SK-N-SH (cell line): ENCODE results near the gene NEK5. TPM values are rescaled to one million over a fixed set of nuclear protein-coding genes. Genes with fewer than 3 reads are reported as not detected.

Source experiments
- CTCF ChIA-PET: fragments of 300-600, 350-600 bp; formaldehyde crosslinking; extraction: SDS; loops from one replicate; lab custom pipeline; 2021; lab: Yijun Ruan, JAX
- POLR2A ChIA-PET: fragments of 350-600 bp; sonication (Branson Sonifier 250); formaldehyde crosslinking; extraction: SDS; loops from one replicate; lab custom pipeline; 2020; ENCODE audit warnings: antibody characterized with exemption, inconsistent platforms; lab: Yijun Ruan, JAX
- DNase-seq: peaks from one replicate; pipeline ENCODE4 v3.0.0; 2012
- H2AFZ ChIP-seq: fragments of 200-600 bp; sonication (generic); 2 replicates; pipeline ENCODE4 v1.8.1; 2016; ENCODE audit warnings: antibody characterized with exemption, mild to moderate bottlenecking, low read depth
- H3F3A ChIP-seq: fragments of 200-600 bp; sonication (generic); replicated peaks from 2 replicates; pipeline ENCODE3; 2016; ENCODE audit warnings: antibody characterized with exemption, mild to moderate bottlenecking; ENCODE audit not compliant: insufficient read depth
- H3K27ac ChIP-seq, 2 experiments: fragments of 200-500 bp in 1 of 2; fragments of 200-600 bp in 1 of 2; sonication (Bioruptor generic) in 1 of 2; sonication (generic), shearing (Covaris generic) in 1 of 2; 2 replicates each; pipeline versions ENCODE4 v1.5.1 to v1.6.1; 2014 to 2016; ENCODE audit warnings: low read depth in 2 of 2, inconsistent platforms in 1 of 2, low read length in 1 of 2, mild to moderate bottlenecking in 1 of 2, mixed read lengths in 1 of 2
- H3K27me3 ChIP-seq: fragments of 200-600 bp; sonication (generic), shearing (Covaris generic); 2 replicates; pipeline ENCODE4 v1.6.1; 2016; ENCODE audit warnings: mixed run types; ENCODE audit not compliant: insufficient read depth
- H3K36me3 ChIP-seq, 2 experiments: fragments of 200-500 bp in 1 of 2; fragments of 200-600 bp in 1 of 2; sonication (Bioruptor generic) in 1 of 2; sonication (generic) in 1 of 2; replicated peaks in 1 of 2; 2 replicates each; pipeline versions ENCODE3 to v1.5.1; 2014 to 2016; ENCODE audit warnings: low read length in 1 of 2, mild to moderate bottlenecking in 1 of 2; ENCODE audit not compliant: insufficient read depth in 2 of 2, control insufficient read depth in 1 of 2
- H3K4me1 ChIP-seq, 2 experiments: fragments of 200-500 bp in 1 of 2; fragments of 200-600 bp in 1 of 2; sonication (Bioruptor generic) in 1 of 2; sonication (generic), shearing (Covaris generic) in 1 of 2; 2 replicates each; pipeline versions ENCODE4 v1.5.1 to v1.6.1; 2014 to 2016; ENCODE audit warnings: low read depth in 1 of 2, low read length in 1 of 2, mixed run types in 1 of 2; ENCODE audit not compliant: insufficient read depth in 2 of 2, control insufficient read depth in 1 of 2
- H3K4me2 ChIP-seq: fragments of 200-600 bp; sonication (generic), shearing (Covaris generic); 2 replicates; pipeline ENCODE4 v1.6.1; 2017; ENCODE audit warnings: mixed run types
- H3K4me3 ChIP-seq, 2 experiments: fragments of 200-500 bp in 1 of 2; fragments of 200-600 bp in 1 of 2; sonication (Bioruptor generic) in 1 of 2; sonication (generic), shearing (Covaris generic) in 1 of 2; 2 replicates each; pipeline versions ENCODE4 v1.5.1 to v1.8.1; 2014 to 2016; ENCODE audit warnings: low read depth in 2 of 2, inconsistent platforms in 1 of 2, low read length in 1 of 2, mild to moderate bottlenecking in 1 of 2, mixed read lengths in 1 of 2, moderate library complexity in 1 of 2
- H3K79me2 ChIP-seq: fragments of 200-600 bp; sonication (generic); 2 replicates; pipeline ENCODE4 v1.8.1; 2017; ENCODE audit warnings: mild to moderate bottlenecking; ENCODE audit not compliant: insufficient read depth
- H3K9ac ChIP-seq: fragments of 200-600 bp; sonication (generic); 2 replicates; pipeline ENCODE4 v1.6.1; 2017; ENCODE audit warnings: mixed run types
- H3K9me2 ChIP-seq: fragments of 200-600 bp; sonication (generic); 2 replicates; pipeline ENCODE4 v1.6.1; 2017; ENCODE audit warnings: mixed run types
- H3K9me3 ChIP-seq: fragments of 200-600 bp; sonication (generic); 2 replicates; pipeline ENCODE4 v1.6.1; 2017; ENCODE audit warnings: mixed run types, mild to moderate bottlenecking, moderate library complexity
- H4K20me1 ChIP-seq: fragments of 200-600 bp; sonication (generic); 2 replicates; pipeline ENCODE4 v1.6.1; 2017; ENCODE audit warnings: mild to moderate bottlenecking, mixed run types; ENCODE audit not compliant: insufficient read depth
- CHD2 ChIP-seq: fragments of 150-350 bp; IDR thresholded peaks from 2 replicates; pipeline ENCODE4 v1.6.1; 2018; ENCODE audit warnings: low read length; ENCODE audit not compliant: partially characterized antibody
- ELF1 ChIP-seq: IDR thresholded peaks from 2 replicates; pipeline ENCODE4 v1.4.0; 2012
- EP300 ChIP-seq, 2 experiments: IDR thresholded peaks; 2 replicates each; pipeline versions ENCODE4 v1.4.0 to v1.6.1; 2012; ENCODE audit warnings: borderline replicate concordance in 1 of 2, low read depth in 1 of 2, low read length in 1 of 2
- EZH2phosphoT487 ChIP-seq: fragments of 200-600 bp; sonication (generic); IDR thresholded peaks from 2 replicates; pipeline ENCODE4 v1.6.1; 2017; ENCODE audit warnings: low read depth, mixed run types, mild to moderate bottlenecking, antibody characterized with exemption, moderate library complexity, borderline replicate concordance
- FOSL2 ChIP-seq: IDR thresholded peaks from 2 replicates; pipeline ENCODE4 v1.4.0; 2012; ENCODE audit warnings: low read depth, mild to moderate bottlenecking, moderate library complexity, borderline replicate concordance
- FOXM1 ChIP-seq: IDR thresholded peaks from 2 replicates; pipeline ENCODE4 v1.4.0; 2012; ENCODE audit warnings: low read depth, mild to moderate bottlenecking
- GABPA ChIP-seq: IDR thresholded peaks from 2 replicates; pipeline ENCODE4 v1.4.0; 2012; ENCODE audit warnings: low read depth, mild to moderate bottlenecking
- GATA2 ChIP-seq: sonication (generic); formaldehyde crosslinking; IDR thresholded peaks from 2 replicates; pipeline ENCODE4 v1.5.0; 2020; ENCODE audit warnings: mild to moderate bottlenecking, missing genetic modification reagents
- JUND ChIP-seq: IDR thresholded peaks from 2 replicates; pipeline ENCODE4 v1.4.0; 2012
- MEF2A ChIP-seq: IDR thresholded peaks from 2 replicates; pipeline ENCODE4 v1.4.0; 2012; ENCODE audit warnings: low read depth, borderline replicate concordance
- MXI1 ChIP-seq: IDR thresholded peaks from 2 replicates; pipeline ENCODE4 v1.6.1; 2012; ENCODE audit warnings: mild to moderate bottlenecking, low read depth, low read length, improper control_type of control experiment
- NRF1 ChIP-seq: IDR thresholded peaks from 2 replicates; pipeline ENCODE4 v1.6.1; 2012; ENCODE audit warnings: low read depth, mild to moderate bottlenecking, low read length
- POLR2AphosphoS5 ChIP-seq: IDR thresholded peaks from 2 replicates; pipeline ENCODE4 v1.6.1; 2012; ENCODE audit warnings: low read depth, low read length
- RAD21 ChIP-seq: IDR thresholded peaks from 2 replicates; pipeline ENCODE4 v1.6.1; 2012; ENCODE audit warnings: mild to moderate bottlenecking, low read length
- RXRA ChIP-seq: IDR thresholded peaks from 2 replicates; pipeline ENCODE4 v1.4.0; 2012; ENCODE audit warnings: low read depth, mild to moderate bottlenecking, borderline replicate concordance
- SIN3A ChIP-seq: IDR thresholded peaks from 2 replicates; pipeline ENCODE4 v1.6.1; 2012; ENCODE audit warnings: low read depth, mild to moderate bottlenecking, low read length, moderate library complexity, borderline replicate concordance
- SMC3 ChIP-seq: IDR thresholded peaks from 2 replicates; pipeline ENCODE4 v1.6.1; 2012; ENCODE audit warnings: low read depth, low read length, improper control_type of control experiment
- TCF12 ChIP-seq: IDR thresholded peaks from 2 replicates; pipeline ENCODE4 v1.4.0; 2012
- TEAD4 ChIP-seq: IDR thresholded peaks from 2 replicates; pipeline ENCODE4 v1.4.0; 2012; ENCODE audit warnings: mild to moderate bottlenecking, borderline replicate concordance; ENCODE audit not compliant: insufficient read depth
- YY1 ChIP-seq: IDR thresholded peaks from 2 replicates; pipeline ENCODE4 v1.4.0; 2012; ENCODE audit warnings: low read depth, mild to moderate bottlenecking
- WGBS: methylation state at CpG from one replicate; pipeline ENCODE4 v1.1.6; 2017; ENCODE audit warnings: low lambda C conversion rate; 5-methylcytosine and 5-hydroxymethylcytosine counted together
- polyA plus RNA-seq, 3 experiments: library from polyadenylated mRNA; depleted of rRNA; stranded (reverse); fragments of >200 nt; gene quantifications; 2 replicates each; pipeline ENCODE4 v1.2.3, GENCODE V29; 2012
- TF ChIP-seq, protein P1 (sequence below): fragments of 150-350 bp; IDR thresholded peaks from 2 replicates; pipeline ENCODE4 v1.6.1; 2016; ENCODE audit warnings: mild to moderate bottlenecking, low read depth, low read length
- TF ChIP-seq, protein P2 (sequence below): fragments of 200-600 bp; sonication (generic); IDR thresholded peaks from 2 replicates; pipeline ENCODE4 v1.6.1; 2017; ENCODE audit warnings: antibody characterized with exemption, mild to moderate bottlenecking, moderate library complexity
- TF ChIP-seq, protein P3 (sequence below): IDR thresholded peaks from 2 replicates; pipeline ENCODE4 v1.4.0; 2012; ENCODE audit warnings: low read depth, borderline replicate concordance
- TF ChIP-seq, protein P4 (sequence below): IDR thresholded peaks from 2 replicates; pipeline ENCODE4 v1.6.1; 2012; ENCODE audit warnings: mild to moderate bottlenecking, low read depth, low read length, moderate library complexity
- TF ChIP-seq, protein P5 (sequence below): fragments of 150-350 bp; IDR thresholded peaks from 2 replicates; pipeline ENCODE4 v1.6.1; 2017; ENCODE audit warnings: antibody characterized with exemption, low read length, low read depth, borderline replicate concordance

Gene NEK5
- polyA plus RNA-seq, 1 of the 3 experiments (the other 2 are of a cell fraction): 0.07 TPM

DNA sequence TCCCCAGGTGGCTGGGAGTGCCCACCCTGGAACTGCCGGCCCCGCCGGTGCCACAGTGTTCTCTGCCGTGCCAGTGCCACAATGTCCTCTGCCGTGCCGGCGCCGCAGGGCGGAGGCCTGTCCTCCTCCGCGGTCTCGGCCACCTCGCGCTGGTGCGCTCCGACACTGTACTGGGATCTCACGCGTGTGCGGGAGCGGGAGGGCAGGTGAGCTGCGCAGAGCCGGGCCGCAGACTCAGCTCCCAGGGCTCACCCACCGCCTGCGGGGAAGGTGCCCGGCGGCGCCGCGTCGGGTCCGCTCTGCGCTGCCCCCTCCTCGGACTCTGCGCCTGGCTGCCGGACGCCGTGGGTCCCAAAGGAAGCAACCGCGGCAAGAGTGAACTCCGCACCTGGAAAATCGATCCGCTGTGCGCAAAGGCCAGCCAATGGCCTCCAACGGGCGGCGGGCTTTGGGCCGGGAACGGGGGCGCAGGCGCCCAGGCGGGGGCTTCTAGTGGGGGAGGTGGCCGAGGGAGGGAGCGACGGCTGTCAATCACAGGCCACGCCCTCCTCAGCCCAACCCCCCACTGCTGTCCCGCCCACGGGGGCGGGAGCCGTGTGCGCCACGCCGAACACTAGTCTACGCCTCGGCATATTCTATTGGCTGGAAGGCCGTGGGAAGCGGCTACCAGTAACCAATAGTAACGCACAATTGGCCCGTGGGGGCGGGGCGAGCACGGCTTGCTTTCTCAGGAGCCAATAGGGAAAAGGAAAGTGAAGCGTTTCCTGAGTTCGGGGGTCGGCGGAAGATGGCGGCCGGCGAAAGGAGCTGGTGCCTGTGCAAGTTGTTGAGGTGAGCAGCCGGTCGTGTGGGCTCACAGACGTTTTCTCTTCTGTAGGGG is 117.0 kb downstream of the NEK5 start, which contains the start of gene ALG11:
ALG11 (plus strand) TSS at position 767 of the 880 bp plus-strand sequence; CDS start at position 788, 21 bp downstream.
- no peaks in the 10 kb centered on the region for H3K27me3 ChIP-seq
- H3K79me2 ChIP-seq: peaks cover 54% of the 10 kb centered on the region
- H3K4me2 ChIP-seq: peak within 1 kb of the TSS; percentile 98
- peaks cover 0 to 16% of the 10 kb centered on the region in 2 experiments for H3K36me3 ChIP-seq
- H3K9ac ChIP-seq: peak within 1 kb of the TSS; percentile 91
- H3K9me2 ChIP-seq: no peaks in the 10 kb centered on the region
- H3K4me3 ChIP-seq: peak within 1 kb of the TSS; percentile 98
- peak within 1 kb of the TSS; percentile 67 to 72 for H3K27ac ChIP-seq
- peak within 1 kb of the TSS; percentile 98 for H2AFZ ChIP-seq
- no peaks in the 10 kb centered on the region for H4K20me1 ChIP-seq
- 1% methylated on average over 34 of the region's 82 CpGs for WGBS
- H3F3A ChIP-seq: no peaks in the 10 kb centered on the region
- DNase-seq: peak; percentile 98
- H3K4me1 ChIP-seq: peaks cover 7 to 12% of the 10 kb centered on the region in 2 experiments; a peak in 3 of 4 replicates
- no peaks in the 10 kb centered on the region for H3K9me3 ChIP-seq
- ChIA-PET CTCF (interaction anchor here (1.1 to 1.8 kb wide), 4 partner anchors 8 to 439 kb away, joined by 3 to 6 read pairs (median 4); no protein-coding TSS in a partner anchor), POLR2A (interaction anchor here (1.5 kb wide), 1 partner anchor 182 kb away, joined by 4 read pairs; no protein-coding TSS in a partner anchor)
- TF ChIP-seq POLR2AphosphoS5 (peak; percentile 93), TEAD4 (no peak), SMC3 (no peak), NRF1 (peak; percentile 38), FOXM1 (no peak), MEF2A (no peak), ELF1 (no peak), RXRA (no peak), FOSL2 (no peak), YY1 (peak; percentile 92), CHD2 (peak; percentile 94), EP300 (IDR thresholded peaks at IDR 0.05; ENCODE audit: borderline replicate concordance in 1 of 2, low read depth in 1 of 2, low read length in 1 of 2) (no peak), SIN3A (0 out of 2 replicates have a peak, but pooled peaks have one; percentile 14), JUND (no peak), MXI1 (peak; percentile 60; the same call in 1 of the 2 replicates), GABPA (peak; percentile 82), EZH2phosphoT487 (no peak), TCF12 (no peak), RAD21 (no peak), GATA2 (CRISPR knock-in tag) (no peak)
- TF ChIP-seq, protein P1, sequence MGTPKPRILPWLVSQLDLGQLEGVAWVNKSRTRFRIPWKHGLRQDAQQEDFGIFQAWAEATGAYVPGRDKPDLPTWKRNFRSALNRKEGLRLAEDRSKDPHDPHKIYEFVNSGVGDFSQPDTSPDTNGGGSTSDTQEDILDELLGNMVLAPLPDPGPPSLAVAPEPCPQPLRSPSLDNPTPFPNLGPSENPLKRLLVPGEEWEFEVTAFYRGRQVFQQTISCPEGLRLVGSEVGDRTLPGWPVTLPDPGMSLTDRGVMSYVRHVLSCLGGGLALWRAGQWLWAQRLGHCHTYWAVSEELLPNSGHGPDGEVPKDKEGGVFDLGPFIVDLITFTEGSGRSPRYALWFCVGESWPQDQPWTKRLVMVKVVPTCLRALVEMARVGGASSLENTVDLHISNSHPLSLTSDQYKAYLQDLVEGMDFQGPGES: peak; percentile 76
- TF ChIP-seq, protein P2, sequence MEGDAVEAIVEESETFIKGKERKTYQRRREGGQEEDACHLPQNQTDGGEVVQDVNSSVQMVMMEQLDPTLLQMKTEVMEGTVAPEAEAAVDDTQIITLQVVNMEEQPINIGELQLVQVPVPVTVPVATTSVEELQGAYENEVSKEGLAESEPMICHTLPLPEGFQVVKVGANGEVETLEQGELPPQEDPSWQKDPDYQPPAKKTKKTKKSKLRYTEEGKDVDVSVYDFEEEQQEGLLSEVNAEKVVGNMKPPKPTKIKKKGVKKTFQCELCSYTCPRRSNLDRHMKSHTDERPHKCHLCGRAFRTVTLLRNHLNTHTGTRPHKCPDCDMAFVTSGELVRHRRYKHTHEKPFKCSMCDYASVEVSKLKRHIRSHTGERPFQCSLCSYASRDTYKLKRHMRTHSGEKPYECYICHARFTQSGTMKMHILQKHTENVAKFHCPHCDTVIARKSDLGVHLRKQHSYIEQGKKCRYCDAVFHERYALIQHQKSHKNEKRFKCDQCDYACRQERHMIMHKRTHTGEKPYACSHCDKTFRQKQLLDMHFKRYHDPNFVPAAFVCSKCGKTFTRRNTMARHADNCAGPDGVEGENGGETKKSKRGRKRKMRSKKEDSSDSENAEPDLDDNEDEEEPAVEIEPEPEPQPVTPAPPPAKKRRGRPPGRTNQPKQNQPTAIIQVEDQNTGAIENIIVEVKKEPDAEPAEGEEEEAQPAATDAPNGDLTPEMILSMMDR: no peak
- TF ChIP-seq, protein P3, sequence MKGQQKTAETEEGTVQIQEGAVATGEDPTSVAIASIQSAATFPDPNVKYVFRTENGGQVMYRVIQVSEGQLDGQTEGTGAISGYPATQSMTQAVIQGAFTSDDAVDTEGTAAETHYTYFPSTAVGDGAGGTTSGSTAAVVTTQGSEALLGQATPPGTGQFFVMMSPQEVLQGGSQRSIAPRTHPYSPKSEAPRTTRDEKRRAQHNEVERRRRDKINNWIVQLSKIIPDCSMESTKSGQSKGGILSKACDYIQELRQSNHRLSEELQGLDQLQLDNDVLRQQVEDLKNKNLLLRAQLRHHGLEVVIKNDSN: 0 out of 2 replicates have a peak, but pooled peaks have one; percentile 5
- TF ChIP-seq, protein P4, sequence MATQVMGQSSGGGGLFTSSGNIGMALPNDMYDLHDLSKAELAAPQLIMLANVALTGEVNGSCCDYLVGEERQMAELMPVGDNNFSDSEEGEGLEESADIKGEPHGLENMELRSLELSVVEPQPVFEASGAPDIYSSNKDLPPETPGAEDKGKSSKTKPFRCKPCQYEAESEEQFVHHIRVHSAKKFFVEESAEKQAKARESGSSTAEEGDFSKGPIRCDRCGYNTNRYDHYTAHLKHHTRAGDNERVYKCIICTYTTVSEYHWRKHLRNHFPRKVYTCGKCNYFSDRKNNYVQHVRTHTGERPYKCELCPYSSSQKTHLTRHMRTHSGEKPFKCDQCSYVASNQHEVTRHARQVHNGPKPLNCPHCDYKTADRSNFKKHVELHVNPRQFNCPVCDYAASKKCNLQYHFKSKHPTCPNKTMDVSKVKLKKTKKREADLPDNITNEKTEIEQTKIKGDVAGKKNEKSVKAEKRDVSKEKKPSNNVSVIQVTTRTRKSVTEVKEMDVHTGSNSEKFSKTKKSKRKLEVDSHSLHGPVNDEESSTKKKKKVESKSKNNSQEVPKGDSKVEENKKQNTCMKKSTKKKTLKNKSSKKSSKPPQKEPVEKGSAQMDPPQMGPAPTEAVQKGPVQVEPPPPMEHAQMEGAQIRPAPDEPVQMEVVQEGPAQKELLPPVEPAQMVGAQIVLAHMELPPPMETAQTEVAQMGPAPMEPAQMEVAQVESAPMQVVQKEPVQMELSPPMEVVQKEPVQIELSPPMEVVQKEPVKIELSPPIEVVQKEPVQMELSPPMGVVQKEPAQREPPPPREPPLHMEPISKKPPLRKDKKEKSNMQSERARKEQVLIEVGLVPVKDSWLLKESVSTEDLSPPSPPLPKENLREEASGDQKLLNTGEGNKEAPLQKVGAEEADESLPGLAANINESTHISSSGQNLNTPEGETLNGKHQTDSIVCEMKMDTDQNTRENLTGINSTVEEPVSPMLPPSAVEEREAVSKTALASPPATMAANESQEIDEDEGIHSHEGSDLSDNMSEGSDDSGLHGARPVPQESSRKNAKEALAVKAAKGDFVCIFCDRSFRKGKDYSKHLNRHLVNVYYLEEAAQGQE: no peak
- TF ChIP-seq, protein P5, sequence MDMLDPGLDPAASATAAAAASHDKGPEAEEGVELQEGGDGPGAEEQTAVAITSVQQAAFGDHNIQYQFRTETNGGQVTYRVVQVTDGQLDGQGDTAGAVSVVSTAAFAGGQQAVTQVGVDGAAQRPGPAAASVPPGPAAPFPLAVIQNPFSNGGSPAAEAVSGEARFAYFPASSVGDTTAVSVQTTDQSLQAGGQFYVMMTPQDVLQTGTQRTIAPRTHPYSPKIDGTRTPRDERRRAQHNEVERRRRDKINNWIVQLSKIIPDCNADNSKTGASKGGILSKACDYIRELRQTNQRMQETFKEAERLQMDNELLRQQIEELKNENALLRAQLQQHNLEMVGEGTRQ: no peak
